ENCODE results near the gene PKD1L1.

Gene PKD1L1

DNA sequence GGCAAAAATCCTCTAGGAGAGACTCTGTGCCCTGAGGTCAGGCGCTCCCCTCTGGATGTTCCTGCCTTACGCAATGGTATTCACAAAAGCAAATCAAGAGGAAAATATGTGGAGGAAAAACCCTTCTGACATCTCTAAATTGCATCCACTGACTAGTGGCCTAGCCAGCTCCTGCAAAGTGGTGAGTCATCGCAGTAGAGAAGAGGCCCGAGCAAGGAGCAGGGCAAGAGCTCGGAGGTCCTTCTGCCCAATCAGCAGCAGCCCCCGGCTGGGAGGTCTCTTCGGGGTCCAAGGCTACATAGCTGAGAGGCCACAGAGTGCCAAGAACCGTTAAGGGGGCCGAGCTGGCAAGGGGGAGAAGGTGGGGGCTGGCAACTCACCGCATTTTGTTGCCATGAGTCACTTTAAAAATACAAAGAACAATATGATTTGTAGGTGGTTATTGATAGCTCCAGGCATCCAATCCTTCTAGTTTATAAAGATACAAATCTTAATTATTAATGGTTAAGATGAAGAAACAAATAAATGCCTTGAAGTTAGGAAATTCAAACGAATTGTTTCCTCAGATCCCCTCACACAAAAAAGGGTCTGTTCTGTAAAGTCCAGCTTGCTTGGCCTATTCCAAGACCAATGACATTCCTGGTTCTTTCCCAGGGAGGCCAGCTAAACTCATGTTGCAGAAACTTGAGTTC is 161.6 kb downstream of the PKD1L1 start:
- ATAC-seq, result no peak

DNA sequence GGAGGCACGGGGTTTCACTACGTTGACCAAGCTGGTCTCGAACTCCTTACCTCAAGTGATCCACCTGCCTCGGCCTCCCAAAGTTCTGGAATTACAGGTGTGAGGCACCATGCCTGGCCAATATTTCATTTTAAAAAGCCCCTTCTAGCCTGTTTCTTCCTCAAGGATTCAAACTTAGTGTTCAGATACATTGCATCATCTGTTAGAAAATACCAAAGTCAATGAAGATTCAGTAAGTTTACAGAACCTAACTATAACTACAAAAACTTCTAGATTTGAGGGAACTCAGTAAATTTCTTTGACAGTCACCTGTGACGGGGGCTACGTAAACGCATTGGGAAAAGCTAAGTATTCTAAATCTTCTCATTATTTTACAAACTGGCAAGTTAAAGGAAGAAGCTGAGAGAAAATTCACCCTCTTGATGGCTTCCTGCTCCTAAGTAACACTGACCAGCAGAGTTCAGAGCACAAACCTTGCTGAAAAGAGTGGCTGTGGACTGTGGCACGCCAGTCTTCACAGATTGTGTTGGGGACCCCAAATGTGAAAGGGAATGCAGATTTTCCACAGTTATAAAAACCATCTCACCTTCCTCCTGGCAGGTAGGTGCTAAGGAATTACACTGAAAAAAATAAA is 162.2 kb downstream of the PKD1L1 start:
- no peak for ATAC-seq

DNA sequence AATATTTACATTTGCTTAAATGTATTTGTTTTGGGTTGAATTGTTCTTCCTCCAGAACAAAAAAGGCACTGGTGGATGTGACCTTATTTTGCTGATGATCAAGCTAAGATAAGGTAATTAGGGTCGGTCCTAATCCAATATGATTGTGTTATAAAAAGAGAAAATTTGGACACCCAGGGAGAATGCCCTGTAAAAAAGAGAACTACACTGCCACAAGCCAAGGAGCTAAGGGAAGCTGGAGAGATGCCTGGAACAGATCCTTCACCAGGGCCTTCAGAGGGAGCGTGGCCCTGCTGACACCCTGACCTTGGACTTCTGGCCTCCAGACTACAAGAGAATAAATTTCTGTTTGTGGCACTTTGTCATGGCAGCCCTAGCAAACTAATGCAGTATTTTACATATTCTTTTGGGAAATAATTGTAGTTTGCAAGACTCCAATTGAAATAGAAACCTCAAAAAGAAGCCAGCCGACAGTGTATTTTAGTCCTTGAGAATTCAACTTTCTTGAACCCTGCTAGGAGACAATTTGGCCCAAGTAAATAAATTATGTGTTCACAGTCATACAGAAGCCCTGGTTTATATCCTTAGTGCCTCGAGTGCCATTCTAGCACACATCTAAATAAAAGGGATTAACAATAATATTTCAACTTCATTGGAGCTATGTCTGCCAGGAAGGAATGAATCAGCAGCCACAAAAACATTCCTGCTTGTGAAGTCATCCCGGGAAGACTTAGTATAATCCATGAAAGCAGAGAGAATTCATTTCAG is 164.6 kb downstream of the PKD1L1 start:
- ATAC-seq, result no peak

DNA sequence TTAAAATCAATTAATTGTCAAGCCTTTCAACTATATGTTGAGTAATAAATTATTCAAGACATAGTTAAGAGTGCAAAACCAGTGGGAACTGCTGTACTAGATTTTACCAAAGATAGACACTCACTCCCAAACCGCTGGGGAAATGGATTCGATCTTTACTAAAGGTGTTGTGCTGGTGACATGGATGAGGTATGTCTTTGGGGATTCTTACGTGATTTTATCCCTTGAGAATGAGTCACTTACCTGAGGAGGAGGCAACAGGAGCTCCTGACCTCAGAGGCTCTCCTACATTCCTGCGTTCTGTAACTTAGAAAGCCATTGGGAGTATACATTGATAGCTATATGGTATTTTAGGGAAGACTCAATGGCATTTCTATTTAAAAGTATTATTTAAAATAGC is 165.5 kb downstream of the PKD1L1 start:
- ATAC-seq, result no peak

DNA sequence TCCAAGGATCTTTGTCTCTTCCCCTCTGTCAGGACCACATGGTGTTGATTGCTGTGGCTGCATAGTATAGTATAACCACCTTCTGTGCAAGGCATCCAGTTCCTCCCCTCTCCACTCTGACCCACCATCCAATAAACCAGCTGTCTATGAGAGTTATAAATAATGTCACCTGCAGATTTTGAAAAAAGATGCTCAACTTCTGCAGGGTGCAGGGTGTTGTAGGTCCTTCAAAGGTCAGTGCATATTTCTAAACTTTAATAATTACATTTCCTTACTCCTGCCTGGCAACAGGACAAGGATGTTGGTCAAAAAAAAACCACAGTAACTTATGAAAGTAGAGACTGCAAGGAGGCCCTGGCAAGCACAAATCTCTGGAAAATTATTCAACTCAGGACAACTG is 166.2 kb downstream of the PKD1L1 start:
- no peak for ATAC-seq

DNA sequence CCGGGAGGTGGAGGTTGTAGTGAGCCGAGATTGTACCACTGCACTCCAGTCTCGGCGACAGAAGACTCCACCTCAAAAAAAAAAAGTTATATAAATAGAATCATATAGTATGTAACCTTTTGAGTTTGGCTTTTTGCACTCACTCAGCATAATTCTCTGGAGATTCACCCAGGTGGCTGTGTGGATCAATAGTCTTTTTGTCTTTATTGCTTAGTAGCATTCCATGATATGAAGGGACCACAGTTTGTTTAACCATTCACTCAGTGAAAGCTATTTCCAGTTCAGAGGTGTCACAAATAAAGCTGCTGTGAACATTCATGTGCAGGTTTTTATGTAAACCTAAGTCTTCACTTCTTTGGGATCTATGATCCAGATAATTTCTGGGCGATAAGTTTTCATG is 167.7 kb downstream of the PKD1L1 start:
- ATAC-seq, result no peak

DNA sequence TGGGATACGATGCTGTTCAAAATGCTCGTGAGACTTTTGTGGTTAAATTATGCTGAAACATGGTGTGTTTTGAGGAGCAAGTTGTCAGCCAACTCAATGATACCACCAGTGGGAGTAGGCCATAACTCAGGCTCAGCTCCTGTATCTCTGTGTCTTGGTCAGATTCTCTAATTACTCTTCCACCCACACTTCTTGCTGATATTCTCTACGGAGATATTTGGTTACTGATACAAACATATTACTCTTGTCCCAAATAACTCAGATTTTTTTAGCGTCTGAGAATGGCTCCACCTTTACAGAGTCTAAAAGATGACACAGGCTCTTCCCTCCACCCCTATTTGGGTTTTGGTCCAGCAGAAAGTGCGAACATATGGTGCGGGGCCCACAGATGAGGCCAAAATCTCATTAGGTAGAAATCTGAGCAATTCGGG is 168.9 kb downstream of the PKD1L1 start:
- no peak for ATAC-seq

DNA sequence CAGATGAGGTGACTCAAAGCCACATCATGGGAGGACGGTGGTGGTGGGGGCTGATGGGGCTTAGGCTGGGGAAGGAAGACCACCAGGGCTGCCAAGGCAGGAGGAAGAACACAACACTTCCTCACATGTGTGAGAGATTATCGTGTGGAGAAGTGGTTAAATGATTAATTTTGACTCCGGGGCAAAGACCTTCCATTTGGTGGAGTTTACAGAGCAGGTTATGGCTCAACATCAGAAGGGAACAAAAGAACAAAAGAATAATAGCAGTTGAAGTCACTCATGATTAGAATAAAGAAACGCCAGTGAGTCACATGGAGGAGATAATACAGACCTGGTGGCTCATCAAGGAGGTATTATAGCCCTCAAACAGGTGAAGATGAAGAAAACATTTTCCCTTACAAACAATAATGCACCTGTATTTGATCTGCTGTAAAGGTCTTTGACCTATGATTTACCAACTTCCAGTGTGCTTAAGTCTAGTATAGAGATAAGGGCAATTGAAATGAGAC is 170.1 kb downstream of the PKD1L1 start:
- ATAC-seq, result no peak

DNA sequence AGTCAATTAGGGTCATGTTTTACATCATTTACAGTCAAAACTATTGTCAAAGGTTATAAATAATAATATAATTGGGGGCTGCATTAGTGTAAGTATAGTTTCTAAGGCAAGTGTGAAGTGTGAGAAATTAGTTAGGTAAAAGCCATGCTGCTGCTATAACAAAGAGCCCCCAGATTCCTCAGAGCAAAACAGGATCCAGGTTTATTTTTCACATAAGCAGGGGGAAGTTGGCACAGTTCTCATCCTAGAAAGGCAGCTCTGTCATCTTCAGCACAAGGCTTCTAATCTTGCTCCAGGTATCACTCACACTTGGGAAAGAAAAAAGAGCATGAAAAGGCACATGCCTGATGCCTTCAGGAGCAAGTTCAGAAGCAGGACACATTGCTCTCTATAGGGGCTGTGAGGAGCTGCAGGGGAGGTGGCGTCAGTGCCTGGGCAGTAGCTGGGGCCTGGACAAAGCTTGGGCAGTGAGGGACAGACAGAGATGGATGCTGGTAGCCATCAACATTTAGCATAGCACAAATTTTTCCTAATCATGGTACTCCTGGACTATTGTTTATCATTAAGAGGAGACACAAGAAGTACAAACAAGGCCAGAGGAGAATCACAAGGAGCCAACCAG is 170.6 kb downstream of the PKD1L1 start:
- no peak for ATAC-seq

DNA sequence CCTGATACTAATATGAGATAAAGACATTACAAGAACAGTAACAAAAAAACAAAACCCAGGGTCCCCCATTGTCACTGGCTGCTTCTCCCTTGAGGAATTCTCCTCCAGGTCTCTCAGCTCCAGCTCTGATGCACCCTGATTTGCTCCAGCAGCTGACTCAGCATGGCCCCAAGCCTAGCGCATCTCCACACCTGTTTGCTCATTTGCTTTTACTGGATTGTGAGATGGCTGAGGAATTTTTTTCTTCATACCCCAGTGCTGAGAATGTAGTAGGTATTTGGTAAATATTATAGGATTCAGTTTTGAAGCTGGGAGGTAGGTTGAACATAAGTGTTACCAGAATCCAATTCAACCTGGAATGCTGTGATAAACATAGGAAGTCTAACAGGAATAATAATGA is 171.9 kb downstream of the PKD1L1 start:
- ATAC-seq, result no peak

DNA sequence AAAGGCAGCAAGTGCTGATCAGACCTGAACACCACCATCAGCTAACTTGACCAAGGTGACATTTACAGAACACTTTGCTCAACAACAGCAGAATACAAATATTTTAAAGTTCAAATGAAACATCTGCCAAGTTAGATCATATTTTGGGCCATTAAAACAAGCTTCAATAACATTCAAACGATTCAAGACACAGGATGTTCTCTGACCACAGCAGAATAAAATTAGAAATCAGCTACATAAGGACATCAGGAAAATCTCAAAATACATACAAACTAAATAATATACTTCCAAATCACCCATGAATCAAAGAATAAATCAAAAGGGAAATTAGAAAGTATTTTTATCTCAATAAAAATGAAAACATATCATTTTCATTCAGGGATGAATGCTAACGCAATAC is 173.0 kb downstream of the PKD1L1 start:
- ATAC-seq, result no peak

DNA sequence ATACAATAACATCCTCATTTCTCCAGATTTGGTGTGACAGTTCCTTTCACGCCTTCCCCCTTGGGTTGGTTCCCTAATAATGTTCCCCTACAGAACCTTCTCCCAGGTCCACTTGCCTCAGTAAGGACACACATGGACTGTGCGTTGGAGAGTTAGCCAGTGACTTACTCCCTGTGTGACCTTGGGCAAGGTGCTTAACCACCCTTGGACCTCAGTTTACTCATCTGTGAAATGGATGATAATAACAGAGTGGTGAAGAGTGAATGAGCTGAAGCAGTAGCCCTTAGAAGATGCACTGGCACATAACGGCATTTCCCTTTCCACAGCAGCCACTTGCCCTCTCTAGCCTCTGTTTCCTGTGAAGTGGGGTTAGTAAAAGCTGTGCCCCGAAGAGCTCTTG is 175.8 kb downstream of the PKD1L1 start:
- no peak for ATAC-seq

DNA sequence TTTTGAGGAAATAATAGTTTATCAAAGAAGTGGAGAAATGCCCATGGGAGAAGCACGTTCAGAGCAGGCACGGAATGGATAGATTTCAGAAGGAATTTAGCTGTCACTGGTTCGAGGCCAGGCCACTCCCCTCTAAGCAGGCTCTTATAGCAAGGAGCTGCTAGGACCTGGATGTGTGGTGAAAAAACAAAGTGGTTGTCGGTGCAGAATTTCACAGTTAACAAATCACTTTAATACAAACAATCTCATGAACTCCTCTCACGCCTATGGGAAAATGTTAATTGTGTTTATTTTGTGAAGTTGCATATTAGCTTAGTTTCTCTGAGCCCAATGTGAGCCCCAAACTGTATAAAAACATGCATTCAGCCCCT is 176.3 kb downstream of the PKD1L1 start:
- no peak for ATAC-seq

DNA sequence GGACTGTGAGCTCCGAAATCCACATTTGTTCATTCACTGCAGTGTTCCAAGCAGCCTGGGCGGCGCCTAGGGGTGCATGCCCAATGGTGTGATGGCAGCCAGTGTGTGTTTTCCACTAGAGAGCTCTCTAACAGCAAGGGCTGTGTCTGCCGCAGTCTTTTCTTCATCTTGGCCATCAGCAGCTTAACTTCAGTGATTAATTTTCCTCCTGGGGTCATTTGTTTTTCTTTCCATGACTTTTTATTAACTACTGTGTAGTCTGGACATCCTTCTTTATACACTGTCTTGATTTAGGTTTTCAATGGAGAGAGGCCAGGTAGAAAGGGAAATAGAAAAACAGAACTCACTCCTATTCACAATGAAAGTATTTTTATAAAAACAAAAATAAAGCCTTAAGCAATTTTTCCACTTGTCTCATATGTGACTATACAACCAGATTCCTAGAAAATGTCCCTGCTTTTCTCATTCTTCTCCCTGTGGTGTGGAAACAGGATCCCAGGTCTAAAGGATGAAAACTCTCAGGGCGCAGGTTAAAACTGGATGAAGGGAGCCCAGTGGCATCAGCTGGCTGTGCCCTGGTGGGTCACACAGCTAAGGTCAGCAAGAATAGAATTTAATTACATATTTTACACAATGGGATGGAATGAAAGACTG is 176.8 kb downstream of the PKD1L1 start:
- no peak for ATAC-seq

DNA sequence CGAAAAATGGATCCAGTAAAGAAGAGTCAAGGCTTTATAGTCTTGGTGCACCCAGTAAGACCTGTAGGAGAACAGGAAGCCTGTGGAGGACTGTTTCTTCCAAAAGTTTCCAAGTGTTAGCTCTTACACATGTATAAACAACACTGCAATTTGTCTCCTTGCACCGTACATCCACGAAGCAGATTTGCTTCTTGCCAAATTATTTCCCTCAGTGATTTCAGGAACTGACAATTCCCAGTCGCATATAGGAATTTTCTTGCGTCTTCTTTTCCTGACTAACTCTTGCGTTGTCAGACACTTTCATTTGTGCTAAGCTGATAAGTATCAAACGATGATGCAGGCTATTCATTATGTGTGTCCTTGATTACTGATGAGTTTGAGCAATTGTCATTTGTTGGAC is 182.1 kb downstream of the PKD1L1 start:
- no peak for ATAC-seq

DNA sequence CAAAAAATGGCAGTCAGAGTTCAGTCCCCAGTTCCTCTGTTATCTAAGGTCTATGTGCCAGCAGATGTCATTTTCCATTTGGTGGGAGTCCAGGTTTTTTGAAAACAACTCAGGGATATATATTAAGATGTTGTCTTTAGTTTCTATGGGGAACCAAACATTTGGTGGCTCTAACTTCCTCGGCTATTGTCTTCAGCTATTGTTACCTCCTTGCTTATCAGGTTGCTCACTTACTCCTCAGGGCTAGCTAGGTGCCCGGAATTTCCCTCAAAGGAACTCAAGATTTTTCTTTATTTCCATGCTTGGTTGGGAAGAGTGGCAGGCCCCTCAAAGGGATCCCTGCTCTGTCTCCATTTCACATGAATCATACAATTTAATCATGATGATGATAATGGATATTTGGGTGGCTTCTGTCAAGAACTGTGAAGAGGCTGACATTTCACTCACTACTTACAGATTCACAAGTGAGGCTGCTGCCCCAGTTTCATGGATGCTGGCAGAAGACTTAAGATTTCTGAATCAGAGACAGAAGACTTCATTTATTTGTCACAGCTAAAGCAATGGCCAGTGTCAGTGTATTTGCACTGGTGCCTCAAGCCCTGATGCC is 182.8 kb downstream of the PKD1L1 start:
- no peak for ATAC-seq

DNA sequence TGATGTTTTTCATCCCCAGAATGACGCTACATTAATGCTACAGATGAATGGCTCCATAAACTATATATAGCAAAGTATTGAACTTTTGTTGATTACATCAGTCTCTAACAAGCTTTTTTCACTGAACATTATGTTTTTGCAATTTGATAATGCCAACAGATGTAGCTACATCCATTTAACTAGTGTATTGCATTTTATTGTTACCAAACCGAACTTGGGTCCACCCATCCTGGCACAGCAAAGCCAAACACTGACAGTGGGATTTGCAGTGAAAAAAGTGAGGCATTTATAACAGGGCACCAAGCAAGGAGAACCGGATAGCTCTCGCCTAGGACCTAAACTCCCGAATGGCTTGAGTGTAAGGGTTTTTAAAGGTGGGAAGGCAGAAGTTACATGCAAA is 183.5 kb downstream of the PKD1L1 start:
- ATAC-seq, result no peak

DNA sequence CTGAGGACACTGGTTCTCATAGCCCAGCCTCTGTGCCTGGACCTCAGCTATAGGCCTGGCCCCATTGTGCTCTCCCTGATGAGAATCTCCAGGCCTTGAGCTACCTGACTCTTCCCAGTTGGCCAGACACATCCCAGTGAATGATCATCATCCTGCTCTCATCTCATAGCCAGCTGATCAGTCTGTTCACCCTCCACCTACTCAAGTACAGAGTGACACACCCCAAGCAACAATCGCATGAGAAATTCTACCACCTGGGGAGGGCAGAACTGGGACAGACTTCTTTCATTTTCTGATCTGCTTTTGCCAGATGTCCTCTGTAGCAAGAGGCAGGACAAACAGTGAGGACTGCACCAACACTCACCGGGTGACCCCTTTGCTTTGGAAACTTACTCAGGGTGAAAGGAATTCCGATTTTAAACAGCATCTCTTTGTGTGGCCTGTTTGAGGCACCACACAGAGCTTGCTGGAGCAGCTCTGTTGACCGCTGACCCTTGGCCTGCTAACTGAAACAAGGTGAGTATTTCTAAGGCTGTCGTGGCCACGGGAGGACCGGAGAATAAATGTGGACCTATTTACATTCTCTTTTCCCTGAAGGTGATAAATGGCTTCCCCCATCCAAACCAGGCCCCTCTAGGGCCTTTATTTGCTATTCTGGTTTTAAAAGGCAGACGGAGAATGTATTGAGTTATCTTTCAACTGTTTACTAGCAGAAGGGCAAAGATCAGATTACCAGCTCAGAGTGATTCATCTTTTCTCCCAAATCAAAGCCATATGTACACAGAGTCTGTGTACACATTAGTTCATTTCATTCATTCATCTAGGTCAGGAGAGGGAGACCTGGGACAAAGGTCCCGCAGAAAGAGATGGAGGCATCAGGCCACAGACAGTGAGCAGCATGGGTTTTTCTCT is 184.9 kb downstream of the PKD1L1 start:
- peak in 1 of 2 donors; percentile 17 for ATAC-seq

DNA sequence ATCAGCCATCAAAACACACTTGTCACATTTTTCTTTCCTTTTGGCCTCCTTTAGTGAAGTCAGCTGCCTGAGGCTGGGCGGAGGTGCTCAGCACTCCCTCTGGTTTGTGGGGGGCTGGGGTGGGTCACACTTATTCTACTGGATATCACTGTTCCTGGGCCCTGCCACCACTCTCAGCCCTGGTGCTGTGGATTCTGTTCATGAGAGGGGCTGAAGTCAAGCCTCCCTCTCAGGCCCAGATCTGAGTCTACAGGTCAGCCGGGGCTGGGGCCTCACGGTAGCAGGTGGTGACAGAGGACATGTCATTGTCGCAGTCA is 185.6 kb downstream of the PKD1L1 start:
- ATAC-seq, result peak in 1 of 2 donors; percentile 28

DNA sequence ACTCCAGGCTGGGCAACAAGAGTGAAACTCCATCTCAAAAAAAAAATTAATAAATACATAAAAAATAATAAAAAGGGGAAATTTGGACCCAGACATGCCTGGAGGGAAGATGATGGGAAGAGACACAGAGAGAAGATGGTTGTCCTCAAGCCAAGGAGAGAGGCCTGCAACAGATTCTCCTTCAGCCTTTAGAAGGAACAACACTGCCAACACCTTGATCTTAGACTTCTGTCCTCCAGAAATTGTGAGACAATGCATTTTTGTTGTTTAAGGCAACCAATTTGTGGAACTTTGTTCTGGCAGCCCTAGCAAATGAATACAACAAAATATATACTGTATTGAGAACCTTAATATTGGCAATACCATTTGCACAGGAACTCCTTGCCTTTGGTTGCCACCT is 186.1 kb downstream of the PKD1L1 start:
- no peak for ATAC-seq

DNA sequence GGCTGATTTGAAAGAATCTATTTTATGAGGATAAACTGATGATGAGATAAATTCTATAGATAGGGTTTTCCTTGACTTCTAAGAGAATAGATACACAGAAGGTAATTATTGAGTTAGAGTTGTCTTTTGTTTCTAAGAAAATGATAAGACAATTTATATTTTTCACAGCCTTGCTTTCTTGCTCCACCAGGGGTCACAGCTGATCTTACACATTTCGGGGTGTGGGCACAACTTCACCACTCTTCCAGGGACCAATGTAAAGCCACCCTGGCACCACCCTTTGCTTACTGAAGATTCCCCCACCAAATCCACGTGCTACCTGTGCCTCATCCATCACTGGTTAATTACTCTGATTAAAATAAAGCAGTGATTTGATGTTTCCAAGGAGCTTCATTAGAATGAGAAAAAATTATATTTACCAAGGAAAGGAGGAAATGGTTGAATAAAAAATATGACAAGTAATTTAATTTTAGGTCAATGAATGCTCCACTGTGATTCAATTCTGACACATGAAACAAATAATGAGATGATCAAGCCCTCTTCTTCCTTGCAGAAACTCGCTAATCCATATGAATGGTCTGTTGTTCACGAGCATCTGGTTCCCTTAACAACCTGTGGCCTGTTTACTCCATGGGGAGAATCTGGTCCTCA is 189.1 kb downstream of the PKD1L1 start:
- no peak for ATAC-seq
